Measurements from ENCODE around the gene CCR5AS.

The CCR5AS gene

DNA sequence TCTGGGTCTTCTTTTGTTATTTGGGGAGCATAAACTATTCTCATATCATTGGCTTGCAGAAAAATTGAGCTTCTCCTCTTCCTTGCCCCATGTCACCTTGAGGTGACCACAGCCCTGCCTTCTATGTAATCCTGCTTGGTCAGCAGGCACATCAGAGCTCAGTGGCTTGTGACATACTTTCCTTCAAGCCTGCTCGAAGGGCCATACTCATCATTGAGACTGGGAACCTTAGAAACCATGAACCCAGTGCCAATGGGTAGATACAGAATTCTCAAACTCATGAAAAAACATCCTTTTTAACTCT lies 56.7 kb downstream of the CCR5AS start:
- no peak for DNase-seq (ENCODE audit: low spot score)
- H3K36me3 Mint-ChIP-seq: peaks cover 16% of the 10 kb centered on the region
- no peak overlapping the region for H3K27ac Mint-ChIP-seq
- H3K27me3 Mint-ChIP-seq (ENCODE audit: low read depth): peaks cover 7% of the 10 kb centered on the region
- CTCF ChIA-PET: no interaction called here
- peaks cover 11% of the 10 kb centered on the region; the same call in 1 of the 2 replicates for H3K4me1 Mint-ChIP-seq
- no peak overlapping the region for H3K4me3 Mint-ChIP-seq
- POLR2A ChIA-PET: no interaction called here
- peaks cover 44% of the 10 kb centered on the region for H3K9me3 Mint-ChIP-seq
- no peak for ATAC-seq
- TF ChIP-seq, protein P1, sequence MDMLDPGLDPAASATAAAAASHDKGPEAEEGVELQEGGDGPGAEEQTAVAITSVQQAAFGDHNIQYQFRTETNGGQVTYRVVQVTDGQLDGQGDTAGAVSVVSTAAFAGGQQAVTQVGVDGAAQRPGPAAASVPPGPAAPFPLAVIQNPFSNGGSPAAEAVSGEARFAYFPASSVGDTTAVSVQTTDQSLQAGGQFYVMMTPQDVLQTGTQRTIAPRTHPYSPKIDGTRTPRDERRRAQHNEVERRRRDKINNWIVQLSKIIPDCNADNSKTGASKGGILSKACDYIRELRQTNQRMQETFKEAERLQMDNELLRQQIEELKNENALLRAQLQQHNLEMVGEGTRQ (CRISPR knock-in tag; IDR thresholded peaks at IDR 0.05): no peak
- no peak for TF ChIP-seq ATF1 (CRISPR knock-in tag; IDR thresholded peaks at IDR 0.05)
- TF ChIP-seq, protein P2, sequence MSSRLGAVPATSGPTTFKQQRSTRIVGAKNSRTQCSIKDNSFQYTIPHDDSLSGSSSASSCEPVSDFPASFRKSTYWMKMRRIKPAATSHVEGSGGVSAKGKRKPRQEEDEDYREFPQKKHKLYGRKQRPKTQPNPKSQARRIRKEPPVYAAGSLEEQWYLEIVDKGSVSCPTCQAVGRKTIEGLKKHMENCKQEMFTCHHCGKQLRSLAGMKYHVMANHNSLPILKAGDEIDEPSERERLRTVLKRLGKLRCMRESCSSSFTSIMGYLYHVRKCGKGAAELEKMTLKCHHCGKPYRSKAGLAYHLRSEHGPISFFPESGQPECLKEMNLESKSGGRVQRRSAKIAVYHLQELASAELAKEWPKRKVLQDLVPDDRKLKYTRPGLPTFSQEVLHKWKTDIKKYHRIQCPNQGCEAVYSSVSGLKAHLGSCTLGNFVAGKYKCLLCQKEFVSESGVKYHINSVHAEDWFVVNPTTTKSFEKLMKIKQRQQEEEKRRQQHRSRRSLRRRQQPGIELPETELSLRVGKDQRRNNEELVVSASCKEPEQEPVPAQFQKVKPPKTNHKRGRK (CRISPR knock-in tag; IDR thresholded peaks at IDR 0.05; ENCODE audit: borderline replicate concordance): no peak
- TF ChIP-seq ESRRA (CRISPR knock-in tag; IDR thresholded peaks at IDR 0.05; ENCODE audit: borderline replicate concordance): no peak
- TF ChIP-seq ZNF317 (CRISPR knock-in tag; IDR thresholded peaks at IDR 0.05; ENCODE audit: borderline replicate concordance, low read depth): no peak
- TF ChIP-seq, protein P3, sequence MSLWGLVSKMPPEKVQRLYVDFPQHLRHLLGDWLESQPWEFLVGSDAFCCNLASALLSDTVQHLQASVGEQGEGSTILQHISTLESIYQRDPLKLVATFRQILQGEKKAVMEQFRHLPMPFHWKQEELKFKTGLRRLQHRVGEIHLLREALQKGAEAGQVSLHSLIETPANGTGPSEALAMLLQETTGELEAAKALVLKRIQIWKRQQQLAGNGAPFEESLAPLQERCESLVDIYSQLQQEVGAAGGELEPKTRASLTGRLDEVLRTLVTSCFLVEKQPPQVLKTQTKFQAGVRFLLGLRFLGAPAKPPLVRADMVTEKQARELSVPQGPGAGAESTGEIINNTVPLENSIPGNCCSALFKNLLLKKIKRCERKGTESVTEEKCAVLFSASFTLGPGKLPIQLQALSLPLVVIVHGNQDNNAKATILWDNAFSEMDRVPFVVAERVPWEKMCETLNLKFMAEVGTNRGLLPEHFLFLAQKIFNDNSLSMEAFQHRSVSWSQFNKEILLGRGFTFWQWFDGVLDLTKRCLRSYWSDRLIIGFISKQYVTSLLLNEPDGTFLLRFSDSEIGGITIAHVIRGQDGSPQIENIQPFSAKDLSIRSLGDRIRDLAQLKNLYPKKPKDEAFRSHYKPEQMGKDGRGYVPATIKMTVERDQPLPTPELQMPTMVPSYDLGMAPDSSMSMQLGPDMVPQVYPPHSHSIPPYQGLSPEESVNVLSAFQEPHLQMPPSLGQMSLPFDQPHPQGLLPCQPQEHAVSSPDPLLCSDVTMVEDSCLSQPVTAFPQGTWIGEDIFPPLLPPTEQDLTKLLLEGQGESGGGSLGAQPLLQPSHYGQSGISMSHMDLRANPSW (CRISPR knock-in tag; conservative IDR thresholded peaks at IDR 0.05; ENCODE audit: low read depth): no peak
- TF ChIP-seq, protein P4, sequence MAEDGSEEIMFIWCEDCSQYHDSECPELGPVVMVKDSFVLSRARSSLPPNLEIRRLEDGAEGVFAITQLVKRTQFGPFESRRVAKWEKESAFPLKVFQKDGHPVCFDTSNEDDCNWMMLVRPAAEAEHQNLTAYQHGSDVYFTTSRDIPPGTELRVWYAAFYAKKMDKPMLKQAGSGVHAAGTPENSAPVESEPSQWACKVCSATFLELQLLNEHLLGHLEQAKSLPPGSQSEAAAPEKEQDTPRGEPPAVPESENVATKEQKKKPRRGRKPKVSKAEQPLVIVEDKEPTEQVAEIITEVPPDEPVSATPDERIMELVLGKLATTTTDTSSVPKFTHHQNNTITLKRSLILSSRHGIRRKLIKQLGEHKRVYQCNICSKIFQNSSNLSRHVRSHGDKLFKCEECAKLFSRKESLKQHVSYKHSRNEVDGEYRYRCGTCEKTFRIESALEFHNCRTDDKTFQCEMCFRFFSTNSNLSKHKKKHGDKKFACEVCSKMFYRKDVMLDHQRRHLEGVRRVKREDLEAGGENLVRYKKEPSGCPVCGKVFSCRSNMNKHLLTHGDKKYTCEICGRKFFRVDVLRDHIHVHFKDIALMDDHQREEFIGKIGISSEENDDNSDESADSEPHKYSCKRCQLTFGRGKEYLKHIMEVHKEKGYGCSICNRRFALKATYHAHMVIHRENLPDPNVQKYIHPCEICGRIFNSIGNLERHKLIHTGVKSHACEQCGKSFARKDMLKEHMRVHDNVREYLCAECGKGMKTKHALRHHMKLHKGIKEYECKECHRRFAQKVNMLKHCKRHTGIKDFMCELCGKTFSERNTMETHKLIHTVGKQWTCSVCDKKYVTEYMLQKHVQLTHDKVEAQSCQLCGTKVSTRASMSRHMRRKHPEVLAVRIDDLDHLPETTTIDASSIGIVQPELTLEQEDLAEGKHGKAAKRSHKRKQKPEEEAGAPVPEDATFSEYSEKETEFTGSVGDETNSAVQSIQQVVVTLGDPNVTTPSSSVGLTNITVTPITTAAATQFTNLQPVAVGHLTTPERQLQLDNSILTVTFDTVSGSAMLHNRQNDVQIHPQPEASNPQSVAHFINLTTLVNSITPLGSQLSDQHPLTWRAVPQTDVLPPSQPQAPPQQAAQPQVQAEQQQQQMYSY (CRISPR knock-in tag; IDR thresholded peaks at IDR 0.05): no peak
- no peak for TF ChIP-seq TEAD1 (CRISPR knock-in tag; IDR thresholded peaks at IDR 0.05)
- no peak for TF ChIP-seq ZNF423 (CRISPR knock-in tag; IDR thresholded peaks at IDR 0.05)
- TF ChIP-seq ZNF671 (CRISPR knock-in tag; IDR thresholded peaks at IDR 0.05): no peak
- no peak for TF ChIP-seq NR2C2 (CRISPR knock-in tag; IDR thresholded peaks at IDR 0.05)
- TF ChIP-seq, protein P5, sequence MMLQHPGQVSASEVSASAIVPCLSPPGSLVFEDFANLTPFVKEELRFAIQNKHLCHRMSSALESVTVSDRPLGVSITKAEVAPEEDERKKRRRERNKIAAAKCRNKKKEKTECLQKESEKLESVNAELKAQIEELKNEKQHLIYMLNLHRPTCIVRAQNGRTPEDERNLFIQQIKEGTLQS (CRISPR knock-in tag; conservative IDR thresholded peaks at IDR 0.05): no peak
- TF ChIP-seq EMX1 (CRISPR knock-in tag; IDR thresholded peaks at IDR 0.05): no peak
- TF ChIP-seq, protein P6, sequence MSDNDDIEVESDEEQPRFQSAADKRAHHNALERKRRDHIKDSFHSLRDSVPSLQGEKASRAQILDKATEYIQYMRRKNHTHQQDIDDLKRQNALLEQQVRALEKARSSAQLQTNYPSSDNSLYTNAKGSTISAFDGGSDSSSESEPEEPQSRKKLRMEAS (CRISPR knock-in tag; IDR thresholded peaks at IDR 0.05): no peak
- TF ChIP-seq, protein P7, sequence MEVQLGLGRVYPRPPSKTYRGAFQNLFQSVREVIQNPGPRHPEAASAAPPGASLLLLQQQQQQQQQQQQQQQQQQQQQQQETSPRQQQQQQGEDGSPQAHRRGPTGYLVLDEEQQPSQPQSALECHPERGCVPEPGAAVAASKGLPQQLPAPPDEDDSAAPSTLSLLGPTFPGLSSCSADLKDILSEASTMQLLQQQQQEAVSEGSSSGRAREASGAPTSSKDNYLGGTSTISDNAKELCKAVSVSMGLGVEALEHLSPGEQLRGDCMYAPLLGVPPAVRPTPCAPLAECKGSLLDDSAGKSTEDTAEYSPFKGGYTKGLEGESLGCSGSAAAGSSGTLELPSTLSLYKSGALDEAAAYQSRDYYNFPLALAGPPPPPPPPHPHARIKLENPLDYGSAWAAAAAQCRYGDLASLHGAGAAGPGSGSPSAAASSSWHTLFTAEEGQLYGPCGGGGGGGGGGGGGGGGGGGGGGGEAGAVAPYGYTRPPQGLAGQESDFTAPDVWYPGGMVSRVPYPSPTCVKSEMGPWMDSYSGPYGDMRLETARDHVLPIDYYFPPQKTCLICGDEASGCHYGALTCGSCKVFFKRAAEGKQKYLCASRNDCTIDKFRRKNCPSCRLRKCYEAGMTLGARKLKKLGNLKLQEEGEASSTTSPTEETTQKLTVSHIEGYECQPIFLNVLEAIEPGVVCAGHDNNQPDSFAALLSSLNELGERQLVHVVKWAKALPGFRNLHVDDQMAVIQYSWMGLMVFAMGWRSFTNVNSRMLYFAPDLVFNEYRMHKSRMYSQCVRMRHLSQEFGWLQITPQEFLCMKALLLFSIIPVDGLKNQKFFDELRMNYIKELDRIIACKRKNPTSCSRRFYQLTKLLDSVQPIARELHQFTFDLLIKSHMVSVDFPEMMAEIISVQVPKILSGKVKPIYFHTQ (CRISPR knock-in tag; IDR thresholded peaks at IDR 0.05): no peak
- TF ChIP-seq, protein P8, sequence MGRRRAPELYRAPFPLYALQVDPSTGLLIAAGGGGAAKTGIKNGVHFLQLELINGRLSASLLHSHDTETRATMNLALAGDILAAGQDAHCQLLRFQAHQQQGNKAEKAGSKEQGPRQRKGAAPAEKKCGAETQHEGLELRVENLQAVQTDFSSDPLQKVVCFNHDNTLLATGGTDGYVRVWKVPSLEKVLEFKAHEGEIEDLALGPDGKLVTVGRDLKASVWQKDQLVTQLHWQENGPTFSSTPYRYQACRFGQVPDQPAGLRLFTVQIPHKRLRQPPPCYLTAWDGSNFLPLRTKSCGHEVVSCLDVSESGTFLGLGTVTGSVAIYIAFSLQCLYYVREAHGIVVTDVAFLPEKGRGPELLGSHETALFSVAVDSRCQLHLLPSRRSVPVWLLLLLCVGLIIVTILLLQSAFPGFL (CRISPR knock-in tag; IDR thresholded peaks at IDR 0.05; ENCODE audit: borderline replicate concordance): no peak
- no peak for TF ChIP-seq IRF2 (CRISPR knock-in tag; IDR thresholded peaks at IDR 0.05; ENCODE audit: borderline replicate concordance, low read depth)
- TF ChIP-seq, protein P9, sequence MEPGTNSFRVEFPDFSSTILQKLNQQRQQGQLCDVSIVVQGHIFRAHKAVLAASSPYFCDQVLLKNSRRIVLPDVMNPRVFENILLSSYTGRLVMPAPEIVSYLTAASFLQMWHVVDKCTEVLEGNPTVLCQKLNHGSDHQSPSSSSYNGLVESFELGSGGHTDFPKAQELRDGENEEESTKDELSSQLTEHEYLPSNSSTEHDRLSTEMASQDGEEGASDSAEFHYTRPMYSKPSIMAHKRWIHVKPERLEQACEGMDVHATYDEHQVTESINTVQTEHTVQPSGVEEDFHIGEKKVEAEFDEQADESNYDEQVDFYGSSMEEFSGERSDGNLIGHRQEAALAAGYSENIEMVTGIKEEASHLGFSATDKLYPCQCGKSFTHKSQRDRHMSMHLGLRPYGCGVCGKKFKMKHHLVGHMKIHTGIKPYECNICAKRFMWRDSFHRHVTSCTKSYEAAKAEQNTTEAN (CRISPR knock-in tag; IDR thresholded peaks at IDR 0.05): no peak
